DMS153 (cell line): ENCODE results near the gene RASA3.
"Not testable (repeated sequence)": the region's sequence is repeated elsewhere in the genome, so short reads cannot be mapped to it uniquely, and the experiment has no call there.

Experiments
- DNase-seq: peaks from one replicate; lab custom pipeline; 2025; lab: John Stamatoyannopoulos, UW

The RASA3 gene

DNA sequence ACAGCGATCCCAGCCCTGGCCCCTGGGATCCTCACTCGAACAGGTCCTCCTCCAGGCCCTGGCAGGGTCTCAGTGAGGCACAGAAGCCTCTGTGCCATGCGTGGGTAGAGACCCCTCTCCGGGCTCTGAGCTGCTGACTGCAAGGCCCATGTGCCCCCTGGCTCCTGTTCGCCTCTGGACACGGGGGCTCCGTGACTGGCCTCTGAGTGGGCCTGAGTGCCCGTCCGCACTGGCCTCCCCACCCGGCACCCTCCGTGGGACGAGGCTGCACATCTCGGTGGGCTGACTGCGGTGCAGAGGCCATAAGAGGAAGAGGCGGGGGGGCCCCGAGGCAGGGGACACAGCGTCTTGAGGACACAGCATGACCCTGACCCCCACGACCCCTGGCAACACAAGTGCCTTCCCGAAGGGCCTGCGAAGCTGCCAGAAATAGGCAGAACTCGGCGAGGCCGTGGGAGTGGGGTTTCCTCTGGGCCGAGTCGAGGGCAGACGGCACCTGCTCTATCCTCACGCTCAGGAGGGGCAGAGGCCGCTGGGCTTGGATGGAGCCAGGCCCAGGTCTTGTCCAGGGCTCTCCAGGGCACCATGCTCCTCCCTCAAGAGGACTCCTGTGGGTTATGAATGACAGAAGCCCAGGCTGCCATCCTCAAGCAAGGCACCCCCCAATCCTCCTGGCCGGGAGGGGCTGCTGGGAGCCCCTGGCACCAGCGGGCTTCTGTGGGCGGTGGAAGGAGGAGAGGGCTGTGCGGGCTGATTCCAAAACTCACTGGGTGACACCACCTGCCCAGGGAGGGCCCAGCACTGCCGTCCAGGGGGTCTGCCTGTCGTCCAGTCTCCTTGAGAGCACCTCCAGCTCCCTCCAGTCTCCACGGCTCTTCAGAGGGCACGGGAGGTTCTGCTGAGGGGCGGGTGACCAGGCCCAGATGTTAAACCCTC lies 52.6 kb downstream of the RASA3 start:
- no peak for DNase-seq

DNA sequence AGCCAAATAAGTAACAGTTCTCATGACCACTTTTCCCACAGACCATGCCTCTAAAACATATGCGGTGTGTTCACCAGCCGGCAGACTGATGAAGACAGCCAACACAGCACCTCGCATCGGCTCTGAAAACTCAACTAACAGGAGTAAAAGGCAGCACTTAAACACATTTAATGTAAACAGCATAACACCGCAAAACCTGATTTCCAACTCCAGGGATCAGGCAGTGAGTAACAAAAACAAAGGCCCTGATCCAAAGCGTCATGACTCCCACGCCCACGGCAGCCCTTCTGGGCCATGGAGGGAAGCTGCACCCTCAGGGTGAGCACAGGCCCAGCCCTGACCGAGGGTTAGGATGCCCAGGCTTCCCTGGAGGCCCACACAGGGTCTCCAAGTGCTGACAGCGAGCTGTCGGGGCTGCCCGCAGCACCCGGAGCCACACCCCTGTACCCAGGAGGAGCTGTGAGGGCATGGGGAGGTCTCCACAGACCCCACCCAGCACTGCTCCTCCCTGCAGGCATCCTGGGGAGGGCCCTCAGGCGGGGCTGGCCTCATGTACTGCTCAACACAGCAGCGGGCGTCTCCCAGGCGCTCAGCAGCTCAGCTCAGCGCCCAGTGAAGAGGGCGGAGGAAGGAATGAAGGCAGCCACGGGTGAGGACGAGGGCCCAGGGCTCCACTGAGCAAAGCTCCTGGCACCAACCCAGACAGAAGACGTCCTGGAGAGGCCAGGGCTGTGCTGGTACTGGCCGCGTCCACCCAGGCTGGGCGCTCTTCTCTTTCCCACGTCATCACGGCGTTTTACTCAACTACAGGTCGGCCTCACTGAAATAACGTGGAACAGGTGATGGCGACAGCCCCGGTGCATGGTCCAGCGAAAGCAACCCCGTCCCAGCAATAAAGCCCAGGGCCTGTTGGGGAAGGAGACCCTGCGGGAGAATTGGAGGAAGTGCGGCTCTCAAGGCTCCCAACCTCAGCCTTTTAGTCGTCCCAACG lies 53.7 kb downstream of the RASA3 start:
- no peak for DNase-seq

DNA sequence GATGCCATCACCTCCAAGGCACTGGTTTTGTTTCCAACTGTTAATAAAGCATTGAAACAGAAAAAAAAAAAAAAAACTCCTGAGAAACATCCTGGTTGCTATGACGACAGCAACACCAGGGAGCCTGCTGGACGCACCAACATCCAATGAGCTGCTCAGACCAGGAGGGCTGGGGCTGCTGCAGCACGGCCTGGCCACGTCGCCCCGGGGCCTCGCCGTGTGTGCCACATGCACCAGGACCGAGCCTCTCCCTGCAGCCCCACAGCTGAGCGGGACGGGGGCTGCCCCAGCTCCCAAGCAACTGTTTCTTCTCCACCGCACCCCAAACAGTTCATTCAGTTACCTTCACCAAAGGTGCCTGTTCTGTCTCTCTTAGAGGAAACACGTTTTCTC lies 54.5 kb downstream of the RASA3 start:
- DNase-seq: no peak

DNA sequence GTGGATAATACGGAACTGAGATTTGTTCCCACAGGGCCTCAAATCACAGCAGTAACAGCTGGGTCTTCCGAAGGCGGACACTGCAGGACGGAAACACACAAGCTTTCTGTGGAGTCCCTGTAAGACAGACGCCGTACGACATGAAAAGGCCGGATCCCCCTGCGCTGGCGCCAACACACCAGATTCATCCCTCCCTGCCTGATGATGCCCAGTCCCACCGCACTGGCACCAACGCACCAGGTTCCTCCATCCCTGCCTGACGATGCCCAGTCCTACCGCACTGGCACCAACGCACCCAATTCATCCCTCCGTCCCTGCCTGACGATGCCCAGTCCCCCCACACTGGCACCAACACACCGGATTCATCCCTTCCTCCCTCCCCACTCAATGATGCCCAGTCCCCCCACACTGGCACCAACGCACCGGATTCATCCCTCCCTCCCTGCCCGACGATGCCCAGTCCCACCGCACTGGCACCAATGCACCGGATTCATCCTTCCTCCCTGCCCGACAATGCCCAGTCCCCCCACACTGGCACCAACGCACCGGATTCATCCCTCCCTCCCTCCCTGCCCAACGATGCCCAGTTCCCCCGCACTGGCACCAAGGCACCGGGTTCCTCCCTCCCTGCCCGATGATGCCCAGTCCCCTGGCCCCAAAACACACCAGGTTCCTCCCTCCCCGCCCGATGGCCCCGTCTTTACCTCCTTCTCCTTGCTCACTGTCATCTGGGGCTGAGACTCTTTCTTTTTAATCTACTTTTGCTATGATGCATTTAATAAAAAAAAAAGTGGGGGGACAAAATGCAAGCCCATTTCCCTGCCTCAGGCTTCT lies 55.1 kb downstream of the RASA3 start:
- DNase-seq: no peak

DNA sequence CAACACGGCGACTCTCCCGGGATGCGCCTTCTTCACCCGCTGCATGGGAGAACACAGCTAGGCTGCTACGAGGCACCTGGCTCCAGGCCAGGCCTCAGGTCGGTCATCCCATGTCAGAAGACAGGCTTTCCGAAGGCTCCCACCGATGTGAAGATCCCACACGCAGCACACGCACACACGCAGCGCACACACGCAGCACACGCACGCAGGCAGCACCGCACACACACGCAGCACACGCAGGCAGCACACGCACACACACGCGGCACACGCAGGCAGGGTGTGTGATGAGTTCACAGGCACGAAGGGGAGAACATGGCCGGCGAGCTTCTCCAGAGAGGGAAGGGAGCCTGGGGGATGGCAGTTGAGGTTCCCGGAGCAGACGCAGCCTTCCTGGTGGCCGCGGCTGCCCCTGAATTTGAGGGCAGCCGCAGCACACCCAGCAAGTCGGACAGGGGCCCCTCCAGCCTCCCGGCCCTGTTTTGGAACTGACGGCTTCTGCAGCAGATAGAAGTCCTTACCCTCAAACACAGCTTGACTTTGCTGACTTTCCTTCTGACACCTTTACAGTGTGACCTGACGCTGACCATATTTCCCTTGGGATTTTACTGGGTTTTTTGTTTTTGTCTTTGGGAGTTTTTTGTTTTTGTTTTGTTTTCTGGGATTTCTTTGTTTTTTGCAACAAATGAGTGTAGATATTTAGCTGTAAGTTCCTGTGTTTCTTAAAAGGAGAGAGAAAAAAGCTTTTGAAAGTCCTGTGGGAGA lies 55.9 kb downstream of the RASA3 start:
- no peak for DNase-seq

DNA sequence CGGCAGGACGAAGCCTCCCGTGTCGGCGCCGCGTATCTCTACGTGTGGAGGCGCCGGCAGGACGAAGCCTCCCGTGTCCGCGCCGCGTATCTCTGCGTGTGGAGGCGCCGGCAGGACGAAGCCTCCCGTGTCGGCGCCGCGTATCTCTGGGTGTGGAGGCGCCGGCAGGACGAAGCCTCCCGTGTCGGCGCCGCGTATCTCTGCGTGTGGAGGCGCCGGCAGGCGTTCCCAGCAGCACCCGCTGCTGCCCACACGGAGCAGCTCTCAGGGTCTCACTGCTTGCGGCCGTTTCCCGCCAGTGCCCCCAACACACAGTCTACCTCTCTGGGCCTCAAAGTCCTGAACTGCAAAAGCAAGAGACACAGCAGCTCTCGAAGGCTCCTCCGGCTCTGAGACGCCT lies 56.6 kb downstream of the RASA3 start:
- DNase-seq: not testable (repeated sequence)

DNA sequence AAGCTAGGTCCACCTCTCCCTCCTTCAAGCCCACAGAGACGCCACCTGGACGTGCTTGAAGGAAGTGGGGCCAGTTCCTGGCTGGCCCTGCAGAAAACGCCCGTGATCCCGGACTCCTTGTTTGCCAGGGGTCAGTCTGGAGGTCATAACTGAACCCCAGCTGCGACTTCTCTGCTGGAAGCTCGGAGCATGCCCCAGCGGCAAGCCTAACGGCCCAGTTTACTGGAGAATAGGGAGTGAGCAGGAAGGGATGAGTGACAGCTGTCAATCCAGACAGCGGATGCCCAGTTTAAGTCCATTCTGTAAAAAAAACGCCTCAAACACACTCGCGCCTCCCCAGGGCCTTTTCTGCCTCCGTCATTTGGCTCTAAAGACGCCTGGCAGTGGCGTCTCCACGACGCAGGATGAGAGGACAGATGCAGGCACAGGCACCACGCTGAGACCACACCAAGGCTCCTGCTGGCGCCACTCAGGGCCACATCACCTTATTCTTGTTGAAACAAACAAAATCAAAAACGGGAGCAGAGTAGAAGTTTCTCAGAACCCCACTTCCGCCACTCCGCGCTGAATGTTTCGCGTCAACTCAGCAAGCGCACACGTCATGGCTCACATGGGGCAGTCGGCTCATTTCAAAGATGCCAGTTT lies 57.6 kb downstream of the RASA3 start:
- no peak for DNase-seq

DNA sequence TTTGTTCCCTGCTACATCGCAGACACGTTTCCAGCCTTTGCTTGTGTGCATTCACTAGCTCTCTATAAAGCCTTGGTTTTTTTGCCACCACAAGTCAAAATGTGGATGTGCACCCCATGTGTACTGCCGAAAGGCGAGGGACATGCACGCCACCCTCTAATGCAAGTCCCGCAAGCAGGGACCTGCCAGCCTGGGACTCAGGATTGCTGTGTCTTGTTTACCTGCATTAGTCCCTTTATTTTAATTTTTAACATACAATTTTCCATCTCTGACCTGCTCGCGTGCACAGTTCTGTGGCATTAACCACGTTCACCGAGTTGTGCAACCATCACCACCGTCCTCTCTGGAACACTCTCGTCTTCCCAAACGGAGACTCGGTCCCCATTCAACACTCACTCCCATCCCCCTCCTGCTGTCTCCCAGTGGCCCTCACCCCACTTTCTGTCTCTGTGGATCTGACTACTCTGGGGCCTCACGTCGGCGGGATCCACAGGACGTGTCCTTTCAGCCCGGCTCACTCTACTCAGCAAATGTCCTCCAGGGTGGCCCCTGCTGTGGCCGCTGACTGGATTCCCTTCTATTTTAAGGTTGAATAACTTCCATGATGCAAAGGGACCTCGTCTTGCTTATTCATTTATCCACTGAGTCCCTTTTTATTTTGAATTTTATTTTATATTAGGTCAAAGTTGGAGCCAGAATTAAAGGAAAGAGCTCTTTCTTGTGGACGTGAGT lies 58.4 kb downstream of the RASA3 start:
- no peak for DNase-seq

DNA sequence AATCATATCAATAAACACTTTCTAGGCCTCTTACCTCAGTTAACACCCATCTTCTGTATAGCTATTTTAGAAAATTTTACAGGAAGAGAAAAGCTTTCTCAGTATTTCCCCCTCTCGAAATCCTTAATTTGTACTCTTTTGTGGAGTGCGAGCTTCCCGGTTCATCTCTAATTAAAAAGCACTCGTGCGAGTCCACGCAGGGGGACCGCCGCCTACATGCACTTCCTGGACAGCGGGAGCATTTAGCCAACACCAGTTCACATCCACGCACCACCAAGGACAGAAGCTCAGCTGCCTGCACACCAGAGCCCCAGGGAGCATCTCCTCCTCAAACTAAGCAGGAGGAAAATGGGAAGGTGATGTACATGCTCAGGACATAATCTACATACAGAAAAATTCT lies 60.0 kb downstream of the RASA3 start:
- DNase-seq: no peak

DNA sequence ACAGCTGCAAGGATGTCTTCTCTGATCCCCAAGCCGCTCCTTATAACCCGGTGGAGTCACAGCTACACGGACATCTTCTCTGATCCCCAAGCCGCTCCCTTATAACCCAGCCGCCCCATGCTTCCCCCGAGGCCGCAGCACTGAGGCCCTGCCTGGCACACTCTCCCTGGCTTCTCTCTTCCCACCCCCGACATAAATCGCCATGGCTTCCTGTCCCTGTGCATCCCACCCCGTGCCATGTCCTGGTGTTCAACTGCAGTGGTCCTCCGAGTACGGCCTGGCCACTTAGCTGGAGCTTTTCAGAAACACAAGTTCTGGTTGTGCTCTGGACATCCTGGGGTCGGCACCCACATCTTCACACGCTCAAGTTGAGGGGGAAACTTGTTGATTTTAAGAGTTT lies 60.4 kb downstream of the RASA3 start:
- no peak for DNase-seq

DNA sequence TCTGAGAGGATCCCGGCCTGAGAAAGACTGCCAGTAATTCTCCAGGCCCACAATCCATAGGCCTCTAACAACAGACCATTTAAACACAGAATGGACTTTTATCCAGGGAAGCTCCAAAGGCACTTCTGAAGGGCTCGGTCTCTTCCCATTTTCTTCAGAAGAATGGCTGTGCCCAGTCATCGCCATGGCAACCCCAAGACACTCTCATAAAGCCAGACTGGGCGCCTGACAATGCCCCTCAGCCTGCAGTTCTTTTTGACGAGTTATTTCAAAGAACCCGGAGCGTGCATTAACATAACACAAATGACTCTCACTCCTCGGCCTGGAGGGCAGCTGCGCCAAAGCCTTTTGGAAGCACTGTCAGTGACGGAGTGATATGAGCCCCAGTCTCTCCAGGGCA lies 61.0 kb downstream of the RASA3 start:
- DNase-seq: no peak

DNA sequence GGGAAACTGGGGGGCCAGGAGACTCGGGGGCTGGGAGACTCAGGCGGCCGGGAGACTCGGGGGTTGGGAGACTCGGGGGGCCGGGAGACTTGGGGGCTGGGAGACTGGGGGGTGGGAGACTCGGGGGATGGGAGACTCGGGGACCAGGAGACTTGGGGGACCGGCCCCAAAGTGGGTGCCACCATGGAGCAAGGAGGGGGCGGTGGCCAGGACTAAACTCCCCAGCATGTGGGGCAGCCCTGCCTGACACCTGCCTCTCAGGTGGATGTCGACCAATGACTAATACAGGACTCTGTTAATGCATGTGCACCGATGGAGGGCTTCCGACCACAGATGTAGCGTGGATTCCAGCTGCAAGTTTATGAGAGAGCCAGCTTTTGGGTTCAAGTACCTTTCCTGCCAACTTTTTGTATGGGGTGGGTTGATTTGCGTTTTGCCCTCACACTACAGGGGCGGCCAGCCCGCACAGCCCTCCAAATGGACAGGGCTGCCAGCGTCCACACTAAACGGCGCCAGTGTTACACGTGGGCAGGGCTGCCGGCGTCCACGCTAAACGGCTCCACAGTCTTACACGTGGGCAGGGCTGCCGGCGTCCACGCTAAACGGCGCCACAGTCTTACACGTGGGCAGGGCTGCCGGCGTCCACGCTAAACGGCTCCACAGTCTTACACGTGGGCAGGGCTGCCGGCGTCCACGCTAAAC lies 62.2 kb downstream of the RASA3 start:
- no peak for DNase-seq

DNA sequence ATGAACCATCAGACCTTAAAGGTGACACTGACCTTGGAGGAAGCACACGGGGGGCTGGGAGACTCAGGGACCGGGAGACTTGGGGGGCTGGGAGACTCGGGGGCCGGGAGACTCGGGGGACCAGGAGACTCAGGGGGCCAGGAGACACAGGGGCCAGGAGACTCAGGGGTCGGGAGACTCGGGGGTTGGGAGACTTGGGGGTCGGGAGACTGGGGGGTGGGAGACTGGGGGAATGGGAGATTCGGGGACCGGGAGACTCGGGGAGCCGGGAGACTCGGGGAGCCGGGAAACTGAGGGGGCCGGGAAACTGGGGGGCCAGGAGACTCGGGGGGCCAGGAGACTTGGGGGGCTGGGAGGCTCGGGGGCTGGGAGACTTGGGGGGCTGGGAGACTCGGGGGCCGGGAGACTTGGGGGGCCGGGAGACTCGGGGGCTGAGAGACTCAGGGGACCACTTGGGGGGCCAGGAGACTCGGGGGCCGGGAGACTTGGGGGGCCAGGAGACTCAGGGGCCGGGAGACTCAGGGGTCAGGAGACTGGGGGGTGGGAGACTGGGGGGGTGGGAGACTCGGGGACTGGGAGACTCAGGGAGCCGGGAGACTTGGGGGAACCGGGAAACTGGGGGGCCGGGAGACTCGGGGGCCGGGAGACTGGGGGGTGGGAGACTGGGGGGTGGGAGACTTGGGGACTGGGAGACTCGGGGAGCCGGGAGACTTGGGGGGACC lies 62.9 kb downstream of the RASA3 start:
- no peak for DNase-seq

DNA sequence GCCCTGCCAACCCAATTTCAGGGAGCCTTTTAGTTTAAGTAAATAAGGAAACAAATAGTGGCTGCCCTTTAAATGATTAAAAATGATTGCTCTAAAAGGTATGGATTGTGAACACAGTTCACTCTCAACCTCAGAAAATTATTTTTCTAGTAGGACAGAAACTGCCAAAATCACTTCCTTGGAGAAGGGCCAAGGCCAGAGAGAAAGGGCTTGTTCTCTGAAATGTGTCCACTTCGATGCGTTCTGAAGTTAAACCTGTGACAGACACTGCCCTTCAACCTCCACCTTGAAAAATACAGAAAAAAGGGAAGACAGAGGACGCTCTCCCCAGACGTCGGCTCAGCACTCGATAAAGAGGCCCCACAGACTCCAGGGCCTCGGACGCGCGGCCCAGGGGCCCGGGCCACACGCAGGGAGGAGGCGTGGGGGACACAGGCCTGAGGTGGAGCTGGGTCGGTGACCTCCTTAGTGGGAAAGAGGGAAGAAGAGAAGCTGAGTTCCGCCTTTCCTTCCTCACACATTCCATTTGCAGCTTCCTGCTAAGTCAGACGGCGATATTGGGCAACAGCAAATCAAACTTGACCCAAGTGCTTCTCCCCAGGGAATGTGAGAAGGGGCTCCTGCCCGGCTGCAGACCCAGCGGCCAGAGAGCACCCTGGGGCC lies 63.6 kb downstream of the RASA3 start:
- DNase-seq: no peak

DNA sequence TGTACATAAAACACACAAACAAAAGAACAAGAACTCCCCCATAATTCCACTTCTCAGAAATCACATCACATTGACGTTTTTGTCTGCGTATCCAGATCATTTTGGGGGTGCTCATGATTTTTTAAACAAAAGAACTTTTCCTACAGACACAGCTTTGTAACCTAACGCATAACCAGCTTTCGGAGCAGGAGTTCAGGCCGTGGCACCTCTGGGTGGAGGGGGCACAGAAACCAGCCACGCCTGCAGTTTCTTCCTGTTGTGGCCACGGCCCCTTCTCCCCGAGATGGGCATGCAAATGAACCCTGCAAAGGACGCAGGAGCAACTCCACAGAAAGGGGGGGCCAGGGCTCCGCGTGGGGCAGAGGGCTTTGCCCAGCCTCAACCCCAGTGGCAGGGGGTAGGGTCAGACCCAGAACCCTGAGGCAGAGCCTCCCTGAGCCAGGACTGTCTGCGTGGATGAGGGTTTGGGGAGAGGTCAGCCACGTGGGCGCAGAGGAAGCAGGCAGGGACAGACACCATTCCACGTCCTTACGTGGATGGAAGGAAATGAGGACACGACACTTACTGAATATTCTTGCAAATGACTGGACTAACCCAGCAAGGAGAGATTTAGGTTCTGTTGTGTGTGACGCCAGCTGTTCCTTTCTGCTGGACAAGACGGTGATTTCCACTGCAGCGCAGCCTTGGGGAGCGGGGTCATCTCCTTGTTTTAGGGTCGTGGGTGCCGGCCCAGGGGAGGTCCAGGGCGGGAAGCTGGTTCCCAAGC lies 64.4 kb downstream of the RASA3 start:
- no peak for DNase-seq

DNA sequence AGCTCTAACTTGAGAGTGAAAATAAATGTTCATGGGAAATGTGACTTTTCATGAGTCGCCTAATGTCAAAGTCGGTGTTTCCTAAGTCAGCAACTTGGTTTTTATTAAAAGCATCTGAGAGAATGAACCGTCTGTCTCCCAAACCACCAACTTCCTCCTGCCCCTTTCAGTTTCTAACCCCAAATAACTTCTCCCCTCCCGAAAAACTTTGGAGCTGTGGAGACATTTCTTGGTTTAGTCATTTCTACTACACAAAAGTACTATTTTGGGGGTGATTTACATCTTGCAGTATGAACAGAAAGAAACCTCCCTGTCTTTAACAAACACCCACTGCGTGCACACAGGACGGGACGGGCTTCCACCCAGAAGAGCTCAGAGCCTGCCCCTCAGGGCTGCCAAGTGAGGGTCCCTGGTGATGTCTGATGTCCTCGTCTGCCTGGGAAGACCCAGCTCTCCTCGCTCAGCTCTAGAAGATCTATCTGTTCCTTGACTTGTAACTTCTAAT lies 65.0 kb downstream of the RASA3 start:
- no peak for DNase-seq

DNA sequence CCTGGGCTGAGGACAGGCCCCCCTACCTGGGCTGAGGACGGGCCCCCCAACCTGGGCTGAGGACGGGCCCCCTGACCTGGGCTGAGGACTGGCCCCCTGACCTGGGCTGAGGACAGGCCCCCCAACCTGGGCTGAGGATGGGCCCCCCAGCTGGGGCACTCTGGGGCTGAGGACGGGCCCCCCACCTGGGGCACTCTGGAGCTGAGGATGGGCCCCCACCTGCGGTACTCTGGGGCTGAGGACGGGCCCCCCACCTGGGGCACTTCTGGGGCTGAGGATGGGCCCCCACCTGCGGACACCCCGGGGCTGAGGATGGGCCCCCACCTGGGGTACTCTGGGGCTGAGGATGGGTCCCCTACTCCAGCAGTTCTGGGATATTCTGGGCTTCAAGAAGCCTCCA lies 65.5 kb downstream of the RASA3 start:
- no peak for DNase-seq
